ENCODE measurements around the gene RIMS1.

RIMS1 gene

GRCh38 chr6:71902261-71902660 is 15.9 kb downstream of the RIMS1 start:
- no peaks in the 10 kb centered on the region for H3K27me3 ChIP-seq
- no peaks in the 10 kb centered on the region for H3K4me1 ChIP-seq
- H3K36me3 ChIP-seq, result no peaks in the 10 kb centered on the region
- no peak for DNase-seq
- no peaks in the 10 kb centered on the region for H3K9me3 ChIP-seq
- H3K4me3 ChIP-seq (ENCODE audit: low read depth, low read length), result no peak overlapping the region
- TF ChIP-seq CTCF (IDR thresholded peaks at IDR 0.05; ENCODE audit: low read depth, low read length), result no peak

- H3K27me3 ChIP-seq, result no peaks in the 10 kb centered on the region
- no peaks in the 10 kb centered on the region for H3K36me3 ChIP-seq
- no peak for DNase-seq
- H3K4me1 ChIP-seq, result no peaks in the 10 kb centered on the region
- no peaks in the 10 kb centered on the region for H3K9me3 ChIP-seq
- no peak for TF ChIP-seq CTCF (IDR thresholded peaks at IDR 0.05; ENCODE audit: low read depth, low read length)
- H3K4me3 ChIP-seq (ENCODE audit: low read depth, low read length), result no peak overlapping the region
Measured at GRCh38 chr6:71906813-71907212, 20.5 kb downstream of the RIMS1 start.

GRCh38 chr6:71908162-71908765 is 21.9 kb downstream of the RIMS1 start:
- TF ChIP-seq CTCF (IDR thresholded peaks at IDR 0.05; ENCODE audit: low read depth, low read length), result no peak
- no peak overlapping the region for H3K4me3 ChIP-seq (ENCODE audit: low read depth, low read length)
- H3K9me3 ChIP-seq, result no peaks in the 10 kb centered on the region
- H3K4me1 ChIP-seq, result no peaks in the 10 kb centered on the region
- no peak for DNase-seq
- H3K36me3 ChIP-seq, result no peaks in the 10 kb centered on the region
- no peaks in the 10 kb centered on the region for H3K27me3 ChIP-seq

- Histone ChIP-seq H3K4me3 (ENCODE audit: low read depth, low read length) (no peak overlapping the region), H3K27me3 (no peaks in the 10 kb centered on the region), H3K4me1 (no peaks in the 10 kb centered on the region), H3K9me3 (no peaks in the 10 kb centered on the region), H3K36me3 (no peaks in the 10 kb centered on the region)
- no peak for DNase-seq
- no peak for TF ChIP-seq CTCF (IDR thresholded peaks at IDR 0.05; ENCODE audit: low read depth, low read length)
Measured at GRCh38 chr6:71913444-71914234, 27.3 kb downstream of the RIMS1 start.

GRCh38 chr6:71929047-71929446 is 42.7 kb downstream of the RIMS1 start:
- Histone ChIP-seq H3K36me3 (no peaks in the 10 kb centered on the region), H3K4me1 (no peaks in the 10 kb centered on the region), H3K27me3 (no peaks in the 10 kb centered on the region; the same call in 1 of the 2 replicates), H3K9me3 (no peaks in the 10 kb centered on the region), H3K4me3 (ENCODE audit: low read depth, low read length) (no peak overlapping the region)
- DNase-seq, result no peak
- no peak for TF ChIP-seq CTCF (IDR thresholded peaks at IDR 0.05; ENCODE audit: low read depth, low read length)

GRCh38 chr6:71933881-71934280 is 47.5 kb downstream of the RIMS1 start:
- no peaks in the 10 kb centered on the region for H3K27me3 ChIP-seq
- no peaks in the 10 kb centered on the region for H3K9me3 ChIP-seq
- H3K4me1 ChIP-seq, result no peaks in the 10 kb centered on the region
- no peak overlapping the region for H3K4me3 ChIP-seq (ENCODE audit: low read depth, low read length)
- TF ChIP-seq CTCF (IDR thresholded peaks at IDR 0.05; ENCODE audit: low read depth, low read length), result no peak
- DNase-seq, result no peak
- no peaks in the 10 kb centered on the region for H3K36me3 ChIP-seq
